Rectal smooth muscle tissue (tissue), 1 donor: ENCODE results near the gene IER2.

Experiments
- H3K27ac ChIP-seq: one replicate; pipeline ENCODE4 v1.7.0; 2013; ENCODE audit warnings: low read depth, low read length, inconsistent platforms
- H3K27me3 ChIP-seq: one replicate; pipeline ENCODE4 v1.7.0; 2013; ENCODE audit warnings: low read length; ENCODE audit not compliant: control insufficient read depth, insufficient read depth
- H3K36me3 ChIP-seq: one replicate; pipeline ENCODE4 v1.7.0; 2013; ENCODE audit warnings: low read length; ENCODE audit not compliant: control insufficient read depth, insufficient read depth
- H3K4me1 ChIP-seq: one replicate; pipeline ENCODE4 v1.7.0; 2013; ENCODE audit warnings: low read length; ENCODE audit not compliant: control insufficient read depth, insufficient read depth
- H3K4me3 ChIP-seq: one replicate; pipeline ENCODE4 v1.7.0; 2013; ENCODE audit warnings: low read length
- H3K9ac ChIP-seq: one replicate; pipeline ENCODE4 v1.7.0; 2013; ENCODE audit warnings: low read length

The IER2 gene

GRCh38 chr19:13122980-13123957 lies 26.9 kb upstream of the IER2 start:
- H3K36me3 ChIP-seq: no peaks in the 10 kb centered on the region
- no peak overlapping the region for H3K9ac ChIP-seq
- H3K27me3 ChIP-seq: no peaks in the 10 kb centered on the region
- no peak overlapping the region for H3K4me3 ChIP-seq
- no peak overlapping the region for H3K27ac ChIP-seq
- peaks cover 8% of the 10 kb centered on the region for H3K4me1 ChIP-seq

- Histone ChIP-seq H3K9ac (no peak overlapping the region), H3K36me3 (no peaks in the 10 kb centered on the region), H3K4me1 (no peaks in the 10 kb centered on the region), H3K27ac (no peak overlapping the region), H3K27me3 (no peaks in the 10 kb centered on the region), H3K4me3 (no peak overlapping the region)
Measured at GRCh38 chr19:13127051-13127450, 23.2 kb upstream of the IER2 start.

- no peaks in the 10 kb centered on the region for H3K4me1 ChIP-seq
- no peak overlapping the region for H3K9ac ChIP-seq
- no peaks in the 10 kb centered on the region for H3K36me3 ChIP-seq
- no peak overlapping the region for H3K27ac ChIP-seq
- no peak overlapping the region for H3K4me3 ChIP-seq
- H3K27me3 ChIP-seq: no peaks in the 10 kb centered on the region
Measured at GRCh38 chr19:13127811-13128575, 22.2 kb upstream of the IER2 start.

- H3K4me1 ChIP-seq: no peaks in the 10 kb centered on the region
- H3K27me3 ChIP-seq: no peaks in the 10 kb centered on the region
- H3K9ac ChIP-seq: no peak overlapping the region
- no peaks in the 10 kb centered on the region for H3K36me3 ChIP-seq
- no peak overlapping the region for H3K27ac ChIP-seq
- H3K4me3 ChIP-seq: no peak overlapping the region
Measured at GRCh38 chr19:13128583-13128982, 21.6 kb upstream of the IER2 start.

GRCh38 chr19:13129384-13129783 lies 20.8 kb upstream of the IER2 start:
- H3K9ac ChIP-seq: no peak overlapping the region
- H3K4me3 ChIP-seq: no peak overlapping the region
- H3K27ac ChIP-seq: no peak overlapping the region
- H3K4me1 ChIP-seq: no peaks in the 10 kb centered on the region
- no peaks in the 10 kb centered on the region for H3K36me3 ChIP-seq
- H3K27me3 ChIP-seq: no peaks in the 10 kb centered on the region

- peaks cover 2% of the 10 kb centered on the region for H3K36me3 ChIP-seq
- H3K27me3 ChIP-seq: no peaks in the 10 kb centered on the region
- no peak overlapping the region for H3K27ac ChIP-seq
- H3K4me1 ChIP-seq: no peaks in the 10 kb centered on the region
- no peak overlapping the region for H3K9ac ChIP-seq
- H3K4me3 ChIP-seq: no peak overlapping the region
Measured at GRCh38 chr19:13130886-13131490, 19.2 kb upstream of the IER2 start.

- Histone ChIP-seq H3K27me3 (no peaks in the 10 kb centered on the region), H3K4me3 (no peak overlapping the region), H3K9ac (no peak overlapping the region), H3K27ac (no peak overlapping the region), H3K4me1 (no peaks in the 10 kb centered on the region), H3K36me3 (peaks cover 9% of the 10 kb centered on the region)
Measured at GRCh38 chr19:13132471-13133180, 17.6 kb upstream of the IER2 start.

- H3K4me1 ChIP-seq: no peaks in the 10 kb centered on the region
- H3K27me3 ChIP-seq: no peaks in the 10 kb centered on the region
- H3K4me3 ChIP-seq: no peak overlapping the region
- no peak overlapping the region for H3K9ac ChIP-seq
- H3K27ac ChIP-seq: no peak overlapping the region
- peaks cover 9% of the 10 kb centered on the region for H3K36me3 ChIP-seq
Measured at GRCh38 chr19:13133241-13133870, 16.9 kb upstream of the IER2 start.

- Histone ChIP-seq H3K27ac (peak overlapping the region; percentile 11), H3K36me3 (peaks cover 9% of the 10 kb centered on the region), H3K9ac (no peak overlapping the region), H3K4me3 (no peak overlapping the region), H3K4me1 (no peaks in the 10 kb centered on the region), H3K27me3 (no peaks in the 10 kb centered on the region)
Measured at GRCh38 chr19:13134626-13135025, 15.6 kb upstream of the IER2 start.

GRCh38 chr19:13135068-13136062 lies 14.8 kb upstream of the IER2 start:
- no peak overlapping the region for H3K4me3 ChIP-seq
- peak overlapping the region; percentile 11 for H3K27ac ChIP-seq
- H3K27me3 ChIP-seq: no peaks in the 10 kb centered on the region
- no peaks in the 10 kb centered on the region for H3K4me1 ChIP-seq
- H3K36me3 ChIP-seq: peaks cover 9% of the 10 kb centered on the region
- H3K9ac ChIP-seq: no peak overlapping the region

- Histone ChIP-seq H3K27ac (no peak overlapping the region), H3K4me3 (no peak overlapping the region), H3K36me3 (peaks cover 9% of the 10 kb centered on the region), H3K27me3 (no peaks in the 10 kb centered on the region), H3K9ac (no peak overlapping the region), H3K4me1 (no peaks in the 10 kb centered on the region)
Measured at GRCh38 chr19:13137290-13137794, 12.9 kb upstream of the IER2 start.
